A172 (cell line): ENCODE data around the gene PLAAT2. TPM values are rescaled to one million over a fixed set of nuclear protein-coding genes. Genes with fewer than 3 reads are reported as not detected.

Source experiments
- DNase-seq: peaks from one replicate; pipeline ENCODE4 v3.0.0-alpha.2; 2015; ENCODE audit warnings: low spot score
- total RNA-seq: library from RNA; depleted of rRNA; stranded (reverse); fragments of >200 nt; shearing (Covaris generic); gene quantifications from 2 replicates; pipeline ENCODE4 v1.2.3, GENCODE V29; 2014; rRNA removed

Gene PLAAT2
- 0.28 TPM in 1 of 2 replicates, not detected in the other for total RNA-seq

- DNase-seq, result no peak
These were observed at the start of gene PLAAT2 for GRCh38 chr11:63563201-63564055. Gene PLAAT2, minus strand, starts transcription at chr11:63563379. Its CDS starts 55 bp downstream, at chr11:63563324.

GRCh38 chr11:63612181-63612580 lies 49.0 kb upstream of the PLAAT2 start:
- DNase-seq, result no peak

DNA sequence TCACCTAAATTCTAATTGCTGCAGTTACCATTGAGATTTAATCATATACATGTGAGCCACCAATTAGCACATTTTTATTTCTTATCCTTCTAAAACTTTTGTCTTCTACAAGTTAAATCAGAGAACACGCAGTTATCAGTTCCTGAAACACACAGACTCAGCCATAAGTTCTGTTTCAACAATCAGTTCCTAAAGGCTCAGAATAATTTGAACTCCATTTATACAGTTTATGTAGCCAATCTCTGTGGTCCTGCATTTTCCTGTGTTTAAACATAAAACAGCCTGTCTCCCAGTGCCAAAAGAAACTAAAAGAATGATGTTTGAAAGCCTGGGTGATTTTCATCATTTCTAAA lies 48.2 kb upstream of the PLAAT2 start:
- DNase-seq, result no peak

DNA sequence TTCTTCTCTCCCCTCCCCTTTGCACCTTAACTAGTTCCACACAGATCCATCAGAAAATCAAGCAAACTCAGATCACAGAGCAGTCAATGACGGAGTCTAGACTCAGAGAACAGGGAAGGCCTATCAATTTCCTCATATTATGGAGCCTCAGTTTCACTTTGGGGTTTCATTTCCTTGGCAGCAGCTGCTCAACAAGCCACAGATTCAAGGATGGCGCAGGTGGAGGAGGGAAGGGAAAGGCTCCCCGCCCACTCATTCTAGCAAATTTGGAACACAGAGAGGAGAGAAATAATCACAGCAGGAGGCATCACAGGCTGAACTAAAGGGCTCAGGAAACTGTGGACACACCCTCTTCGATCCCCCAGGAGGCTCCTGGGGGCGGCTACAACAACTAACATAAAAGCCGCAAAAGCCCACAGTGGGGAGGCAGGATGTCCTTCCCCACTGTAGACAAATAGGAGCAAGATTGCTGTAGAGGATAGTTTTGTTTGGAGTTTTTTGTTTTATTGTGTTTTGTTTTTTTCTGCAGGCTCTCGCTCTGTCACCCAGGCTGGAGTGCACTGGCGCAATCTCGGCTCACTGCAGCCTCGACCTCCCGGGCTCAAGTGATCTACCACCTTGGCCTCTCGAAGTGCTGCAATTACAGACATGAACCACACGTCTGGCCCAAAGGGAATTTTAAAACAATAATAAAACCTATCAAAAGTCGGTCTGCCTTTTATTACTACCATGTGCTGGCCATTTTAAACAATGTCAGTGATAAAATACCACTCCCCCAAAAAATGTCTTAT lies 47.6 kb upstream of the PLAAT2 start:
- DNase-seq, result peak; percentile 48

DNA sequence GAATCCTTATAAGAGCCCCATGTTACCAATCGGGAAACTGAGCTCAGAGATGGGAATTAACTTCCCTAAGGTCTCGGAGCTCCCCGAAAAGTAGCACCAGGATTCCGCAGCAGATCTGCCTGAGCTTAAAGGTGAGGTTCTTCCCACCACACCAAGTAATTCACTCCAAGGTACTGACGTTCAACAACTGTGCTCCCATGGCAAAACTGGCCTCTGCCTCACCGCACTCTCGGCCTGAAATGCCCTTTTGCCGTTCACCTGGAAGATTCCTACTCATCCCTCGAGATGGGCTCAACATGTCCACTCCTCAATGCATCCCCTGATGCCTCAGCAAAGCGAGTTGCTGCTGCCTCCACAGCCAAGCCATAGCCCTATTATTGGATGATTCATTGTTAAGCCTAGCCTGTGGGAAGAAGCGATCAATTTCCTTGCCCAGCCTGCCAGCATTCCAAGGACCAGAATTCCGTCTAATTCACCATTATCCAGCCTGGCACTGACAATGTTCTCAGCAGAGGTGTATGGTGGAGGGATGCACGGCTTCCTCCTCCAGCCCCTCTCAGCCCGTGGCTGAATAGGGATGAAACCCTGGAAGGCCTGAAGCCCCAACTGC lies 46.9 kb upstream of the PLAAT2 start:
- no peak for DNase-seq

DNA sequence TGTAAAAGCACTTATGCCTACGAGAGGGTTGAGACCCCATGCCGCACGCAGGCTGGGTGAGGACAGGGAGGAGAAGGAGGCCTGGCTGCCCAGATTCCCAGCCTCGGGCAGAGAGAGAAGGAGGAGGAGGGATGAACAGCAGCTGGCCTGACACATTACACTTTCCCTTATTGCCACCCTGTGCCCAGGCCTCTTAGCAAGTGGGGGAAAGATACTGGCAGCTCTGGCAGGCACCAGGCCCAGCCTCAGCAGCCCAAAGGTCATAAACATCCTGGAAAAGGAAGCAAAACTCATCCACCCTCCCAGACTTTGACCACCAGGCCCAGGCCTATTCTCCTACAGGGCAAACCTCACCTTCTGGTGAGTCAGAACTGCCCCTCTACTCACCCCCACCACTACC lies 46.4 kb upstream of the PLAAT2 start:
- no peak for DNase-seq

- peak; percentile 71 for DNase-seq
These were observed 45.5 kb upstream of the PLAAT2 start for GRCh38 chr11:63608353-63609345.

- DNase-seq, result no peak
These were observed 40.0 kb upstream of the PLAAT2 start for GRCh38 chr11:63603180-63603518.

- peak; percentile 37 for DNase-seq
These were observed 39.4 kb upstream of the PLAAT2 start for GRCh38 chr11:63602290-63603179.

DNA sequence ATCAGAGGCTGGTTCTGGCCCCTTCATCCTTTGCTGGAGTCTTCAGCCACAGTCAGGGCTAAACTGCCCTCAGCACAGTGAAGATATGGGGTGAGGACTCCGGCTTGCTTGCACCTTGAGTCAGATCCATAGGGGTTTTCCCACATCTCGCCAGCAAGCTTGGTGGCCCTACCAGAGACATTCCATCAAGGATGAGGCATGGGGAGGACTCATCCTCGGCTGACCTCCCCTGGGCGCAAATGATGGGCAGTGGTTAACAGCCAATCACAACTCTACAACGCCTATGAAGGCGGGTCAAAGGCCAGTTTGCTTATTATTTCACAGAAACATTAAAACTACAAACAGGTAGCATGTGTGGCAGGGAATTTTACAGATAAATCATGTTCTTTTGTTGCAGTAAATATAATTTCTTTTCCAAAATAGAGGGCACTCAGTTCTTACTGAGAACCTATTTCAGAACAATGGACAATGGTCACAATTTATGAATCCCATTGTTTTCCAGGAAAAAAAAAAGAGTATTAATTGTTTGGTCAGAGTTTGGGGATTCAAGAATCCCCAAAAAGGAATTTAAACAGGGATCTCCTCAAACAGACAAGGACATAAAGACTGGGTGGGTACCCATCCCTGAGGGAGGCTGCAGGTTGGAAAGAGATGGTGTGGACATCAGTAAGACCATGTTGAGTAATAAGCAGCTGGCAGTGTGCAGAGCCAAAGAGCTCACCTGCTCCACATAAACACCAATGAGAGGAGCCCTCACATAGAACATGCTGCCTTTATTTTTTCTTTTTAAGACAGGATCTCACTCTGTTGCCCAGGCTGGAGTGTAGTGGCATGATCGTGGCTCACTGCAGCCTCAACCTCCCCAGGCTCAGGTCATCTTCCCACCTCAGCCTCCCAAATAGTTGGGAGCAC lies 36.3 kb upstream of the PLAAT2 start:
- peak; percentile 94 for DNase-seq

DNA sequence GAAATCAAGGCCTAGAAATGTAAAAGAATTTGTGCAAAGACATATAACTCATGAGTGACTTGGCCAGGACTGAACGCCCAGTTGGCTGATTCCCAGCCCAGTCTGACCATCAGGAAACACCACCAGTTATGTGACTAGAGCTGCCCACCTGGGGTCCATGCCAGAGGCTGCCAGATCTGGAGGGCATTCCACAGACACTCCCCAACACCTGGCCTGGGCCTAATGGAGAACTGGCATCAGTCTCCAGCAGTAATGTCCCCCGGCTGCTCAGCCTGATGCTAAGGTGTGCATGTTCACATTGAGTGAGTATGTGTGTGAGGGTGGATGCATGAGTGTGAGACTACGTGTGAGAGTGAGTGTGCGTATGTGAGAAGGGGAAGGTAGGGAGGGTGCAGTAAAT lies 35.4 kb upstream of the PLAAT2 start:
- DNase-seq, result no peak

- DNase-seq, result no peak
These were observed 32.1 kb upstream of the PLAAT2 start for GRCh38 chr11:63595296-63595695.

- DNase-seq, result no peak
These were observed 29.8 kb upstream of the PLAAT2 start for GRCh38 chr11:63592975-63593395.

DNA sequence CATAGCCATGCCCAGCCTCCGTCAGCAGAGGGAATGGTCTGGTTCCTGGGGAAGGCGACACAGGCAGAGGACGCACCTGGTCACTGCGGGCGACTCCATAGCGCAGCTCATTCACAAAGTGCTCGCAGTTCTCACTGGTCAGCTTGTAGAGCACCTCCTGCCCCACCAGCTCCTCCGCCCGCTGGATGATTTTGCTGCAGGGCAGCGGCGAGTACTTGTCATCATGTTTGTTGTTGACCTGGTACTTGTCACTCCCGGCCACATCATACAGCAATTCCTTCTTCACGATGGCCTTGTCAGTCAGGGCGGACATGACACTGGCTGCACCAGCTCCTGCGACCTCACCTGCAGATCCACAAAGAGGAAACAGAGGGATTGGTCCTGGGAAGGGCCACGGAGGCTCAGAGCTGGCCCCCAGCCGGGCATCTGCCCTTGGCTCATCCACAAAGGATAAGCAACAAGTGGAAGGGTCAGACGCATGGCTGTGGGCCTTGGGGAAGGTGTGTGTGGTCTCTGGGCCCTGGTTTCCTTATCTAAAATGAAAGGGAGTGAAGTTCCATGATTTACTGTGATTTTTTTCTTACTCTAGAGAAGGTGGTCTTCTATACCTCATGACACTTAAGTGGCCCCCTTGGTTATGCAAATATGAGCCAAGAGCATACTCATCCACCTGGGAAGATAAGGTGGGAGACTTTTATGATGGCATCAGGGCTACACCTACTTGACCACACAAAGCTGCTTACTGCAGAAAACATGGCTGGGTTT lies 27.0 kb upstream of the PLAAT2 start:
- DNase-seq, result no peak

GRCh38 chr11:63589000-63589399 lies 25.8 kb upstream of the PLAAT2 start:
- no peak for DNase-seq

DNA sequence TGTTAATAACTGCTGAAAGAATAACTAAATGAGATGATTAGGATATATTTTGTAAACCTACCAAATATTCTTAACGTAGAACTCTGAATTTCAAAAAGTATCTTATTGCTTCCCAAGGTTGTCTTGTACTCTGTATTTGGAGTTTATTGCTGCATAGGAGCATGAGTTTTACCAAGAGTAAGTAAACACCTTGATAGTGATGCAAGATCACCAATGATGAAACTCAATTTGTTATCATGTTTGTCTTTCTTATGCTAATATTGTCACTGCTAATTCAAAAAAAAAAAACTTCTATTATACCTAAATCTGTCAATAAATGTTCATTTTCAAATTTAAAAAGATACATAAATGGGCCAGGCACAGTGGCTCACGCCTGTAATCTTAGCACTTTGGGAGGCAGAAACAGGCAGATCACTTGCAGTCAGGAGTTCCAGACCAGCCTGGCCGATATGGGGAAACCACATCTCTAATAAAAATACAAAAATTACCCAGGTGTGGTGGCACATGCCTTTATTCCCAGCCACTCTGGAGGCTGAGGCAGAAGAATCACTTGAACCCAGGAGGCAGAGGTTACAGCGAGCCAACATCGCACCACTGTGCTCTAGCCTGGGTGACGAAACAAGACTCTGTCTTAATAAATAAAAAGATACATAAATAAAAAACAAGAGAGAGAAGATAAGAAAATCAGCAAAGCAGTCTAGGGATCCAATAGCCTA lies 23.4 kb upstream of the PLAAT2 start:
- no peak for DNase-seq

DNA sequence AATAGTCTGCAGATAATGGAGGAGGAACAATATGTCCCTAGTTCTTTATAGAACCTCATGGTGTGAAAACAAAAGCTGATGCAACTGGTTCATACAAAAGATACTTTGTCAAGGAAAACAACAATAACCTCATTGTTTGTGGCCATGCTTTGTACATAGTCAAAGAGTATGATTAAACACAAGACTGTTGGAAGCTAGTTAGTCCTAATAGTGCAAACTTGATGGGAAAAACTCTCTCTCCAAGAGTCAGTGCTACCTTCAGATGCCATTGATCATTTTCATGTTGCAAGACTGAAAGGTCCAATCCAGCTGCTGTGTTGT lies 20.1 kb upstream of the PLAAT2 start:
- no peak for DNase-seq

DNA sequence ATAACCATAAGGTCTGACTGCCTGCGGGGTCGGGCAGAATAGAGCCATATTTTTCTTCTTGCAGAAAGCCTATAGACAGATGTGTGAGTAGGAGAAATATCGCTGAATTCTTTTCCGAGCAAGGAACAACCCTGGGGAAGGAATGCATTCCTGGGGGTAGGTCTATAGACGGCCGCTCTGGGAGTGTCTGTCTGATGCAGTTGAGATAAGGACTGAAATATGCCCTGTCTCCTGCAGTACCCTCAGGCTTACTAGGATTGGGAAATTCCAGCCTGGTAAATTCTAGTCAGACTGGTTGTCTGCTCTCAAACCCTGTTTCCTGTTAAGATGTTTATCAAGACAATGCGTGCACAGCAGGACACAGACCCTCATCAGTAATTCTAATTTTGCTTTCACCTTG lies 18.0 kb upstream of the PLAAT2 start:
- DNase-seq, result peak; percentile 73
